ENCODE measurements around the gene RASA3. TPM values are rescaled to one million over a fixed set of nuclear protein-coding genes. Genes with fewer than 3 reads are reported as not detected.

The RASA3 gene
- total and polyA plus RNA-seq, 9 of the 15 experiments (the other 6 are each of a cell fraction or from before 2014, with no cell fraction given), result 0.72 to 25.3 (median 14.4) TPM

- TF ChIP-seq XRCC4 (IDR thresholded peaks at IDR 0.05; ENCODE audit: extremely low read depth, insufficient read depth, insufficient read length) (no peak), CHD1 (IDR thresholded peaks at IDR 0.05; ENCODE audit: low read length) (no peak), RHOXF2B (CRISPR knock-in tag; conservative IDR thresholded peaks at IDR 0.05) (no peak), MAFK (IDR thresholded peaks at IDR 0.05; ENCODE audit: low read length) (no peak), GTF2E2 (tag; IDR thresholded peaks at IDR 0.05) (no peak), ESRRA (IDR thresholded peaks at IDR 0.05; ENCODE audit: borderline replicate concordance, low read depth) (no peak), SREBF2 (CRISPR knock-in tag; IDR thresholded peaks at IDR 0.05) (no peak), ZNF589 (CRISPR knock-in tag; IDR thresholded peaks at IDR 0.05; ENCODE audit: low read depth) (no peak)
- TF ChIP-seq, protein P1, sequence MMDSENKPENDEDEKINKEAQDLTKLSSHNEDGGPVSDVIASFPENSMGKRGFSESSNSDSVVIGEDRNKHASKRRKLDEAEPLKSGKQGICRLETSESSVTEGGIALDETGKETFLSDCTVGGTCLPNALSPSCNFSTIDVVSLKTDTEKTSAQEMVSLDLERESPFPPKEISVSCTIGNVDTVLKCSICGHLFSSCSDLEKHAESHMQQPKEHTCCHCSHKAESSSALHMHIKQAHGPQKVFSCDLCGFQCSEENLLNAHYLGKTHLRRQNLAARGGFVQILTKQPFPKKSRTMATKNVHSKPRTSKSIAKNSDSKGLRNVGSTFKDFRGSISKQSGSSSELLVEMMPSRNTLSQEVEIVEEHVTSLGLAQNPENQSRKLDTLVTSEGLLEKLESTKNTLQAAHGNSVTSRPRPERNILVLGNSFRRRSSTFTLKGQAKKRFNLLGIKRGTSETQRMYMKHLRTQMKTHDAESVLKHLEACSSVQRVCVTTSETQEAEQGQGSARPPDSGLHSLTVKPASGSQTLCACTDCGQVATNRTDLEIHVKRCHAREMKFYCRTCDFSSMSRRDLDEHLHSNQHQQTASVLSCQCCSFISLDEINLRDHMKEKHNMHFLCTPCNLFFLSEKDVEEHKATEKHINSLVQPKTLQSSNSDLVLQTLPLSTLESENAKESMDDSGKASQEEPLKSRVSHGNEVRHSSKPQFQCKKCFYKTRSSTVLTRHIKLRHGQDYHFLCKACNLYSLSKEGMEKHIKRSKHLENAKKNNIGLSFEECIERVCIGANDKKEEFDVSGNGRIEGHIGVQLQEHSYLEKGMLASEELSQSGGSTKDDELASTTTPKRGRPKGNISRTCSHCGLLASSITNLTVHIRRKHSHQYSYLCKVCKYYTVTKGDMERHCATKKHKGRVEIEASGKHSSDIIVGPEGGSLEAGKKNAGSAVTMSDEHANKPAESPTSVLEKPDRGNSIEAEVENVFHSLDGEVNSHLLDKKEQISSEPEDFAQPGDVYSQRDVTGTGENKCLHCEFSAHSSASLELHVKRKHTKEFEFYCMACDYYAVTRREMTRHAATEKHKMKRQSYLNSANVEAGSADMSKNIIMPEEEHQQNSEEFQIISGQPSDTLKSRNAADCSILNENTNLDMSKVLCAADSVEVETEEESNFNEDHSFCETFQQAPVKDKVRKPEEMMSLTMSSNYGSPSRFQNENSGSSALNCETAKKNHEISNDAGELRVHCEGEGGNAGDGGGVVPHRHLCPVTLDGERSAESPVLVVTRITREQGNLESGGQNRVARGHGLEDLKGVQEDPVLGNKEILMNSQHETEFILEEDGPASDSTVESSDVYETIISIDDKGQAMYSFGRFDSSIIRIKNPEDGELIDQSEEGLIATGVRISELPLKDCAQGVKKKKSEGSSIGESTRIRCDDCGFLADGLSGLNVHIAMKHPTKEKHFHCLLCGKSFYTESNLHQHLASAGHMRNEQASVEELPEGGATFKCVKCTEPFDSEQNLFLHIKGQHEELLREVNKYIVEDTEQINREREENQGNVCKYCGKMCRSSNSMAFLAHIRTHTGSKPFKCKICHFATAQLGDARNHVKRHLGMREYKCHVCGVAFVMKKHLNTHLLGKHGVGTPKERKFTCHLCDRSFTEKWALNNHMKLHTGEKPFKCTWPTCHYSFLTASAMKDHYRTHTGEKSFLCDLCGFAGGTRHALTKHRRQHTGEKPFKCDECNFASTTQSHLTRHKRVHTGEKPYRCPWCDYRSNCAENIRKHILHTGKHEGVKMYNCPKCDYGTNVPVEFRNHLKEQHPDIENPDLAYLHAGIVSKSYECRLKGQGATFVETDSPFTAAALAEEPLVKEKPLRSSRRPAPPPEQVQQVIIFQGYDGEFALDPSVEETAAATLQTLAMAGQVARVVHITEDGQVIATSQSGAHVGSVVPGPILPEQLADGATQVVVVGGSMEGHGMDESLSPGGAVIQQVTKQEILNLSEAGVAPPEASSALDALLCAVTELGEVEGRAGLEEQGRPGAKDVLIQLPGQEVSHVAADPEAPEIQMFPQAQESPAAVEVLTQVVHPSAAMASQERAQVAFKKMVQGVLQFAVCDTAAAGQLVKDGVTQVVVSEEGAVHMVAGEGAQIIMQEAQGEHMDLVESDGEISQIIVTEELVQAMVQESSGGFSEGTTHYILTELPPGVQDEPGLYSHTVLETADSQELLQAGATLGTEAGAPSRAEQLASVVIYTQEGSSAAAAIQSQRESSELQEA (IDR thresholded peaks at IDR 0.05; ENCODE audit: low read depth), result no peak
- Histone ChIP-seq H3K4me3 (no peak overlapping the region), H2AFZ (ENCODE audit: low read depth, low read length) (no peak overlapping the region), H3K9me1 (ENCODE audit: control insufficient read depth, insufficient read depth, low read length) (no peaks in the 10 kb centered on the region), H4K20me1 (replicated peaks; ENCODE audit: control insufficient read depth, insufficient read depth, low read length) (no peaks in the 10 kb centered on the region), H3K36me3 (ENCODE audit: control insufficient read depth, insufficient read depth, low read length) (peaks cover 36% of the 10 kb centered on the region; the same call in 2 of the 3 replicates), H3K4me1 (replicated peaks in 1 of 2; ENCODE audit: control insufficient read depth in 2 of 2, insufficient read depth in 2 of 2, low read length in 2 of 2) (peaks cover 2 to 50% of the 10 kb centered on the region in 2 experiments; a peak in 3 of 5 replicates), H3K79me2 (ENCODE audit: control insufficient read depth, insufficient read depth, low read length) (no peaks in the 10 kb centered on the region), H3K9me3 (replicated peaks; ENCODE audit: control insufficient read depth, insufficient read depth, low read depth, low read length) (no peaks in the 10 kb centered on the region), H3K27ac (ENCODE audit: extremely low read depth, low read depth, low read length) (no peak overlapping the region), H3K4me2 (ENCODE audit: insufficient read depth, low read length) (no peak overlapping the region), H3K9ac (ENCODE audit: insufficient read depth in 1 of 2, low read depth in 2 of 2, low read length in 2 of 2) (no peak overlapping the region), H3K27me3 (ENCODE audit: control insufficient read depth in 2 of 2, insufficient read depth in 2 of 2, low read length in 2 of 2) (no peaks in the 10 kb centered on the region)
- in situ Hi-C loops (cut with MboI), result no loop called here
- no peak for ATAC-seq
- intact Hi-C loops (cut with micrococcal nuclease), result no loop called here
- no peak for DNase-seq (ENCODE audit: extremely low read depth in 1 of 4, low spot score in 3 of 4)
- 96% methylated on average over 5 of the region's 23 CpGs for WGBS (ENCODE audit: insufficient coverage, low coverage, missing lambda C conversion rate)
- CTCF ChIA-PET (ENCODE audit: low intra/inter-chr PET ratio), result no interaction called here
- BruUV-seq (replicated peaks), result no TSS peak
- FAIRE-seq, result no peak
- POLR2A ChIA-PET, result no interaction called here
Measured at GRCh38 chr13:114017966-114018365, 114.5 kb downstream of the RASA3 start.

All from K562 (cell line).